Fibroblast of mammary gland (primary cell): ENCODE measurements around the gene GRHPR.

Source experiments
- DNase-seq: peaks from one replicate; pipeline ENCODE4 v3.0.0-alpha.2; 2010; ENCODE audit warnings: low read depth
- H3K4me3 ChIP-seq: 2 replicates; pipeline ENCODE4 v1.5.1; 2011; ENCODE audit warnings: low read depth, mild to moderate bottlenecking, low read length, moderate library complexity; ENCODE audit not compliant: control insufficient read depth
- TF ChIP-seq, protein P1 (sequence below): conservative IDR thresholded peaks from 2 replicates; pipeline ENCODE4 v1.5.1; 2011; ENCODE audit warnings: low read depth, low read length, inconsistent platforms; ENCODE audit not compliant: control insufficient read depth, insufficient read depth

GRHPR gene

GRCh38 chr9:37413311-37413710 lies 9.2 kb upstream of the GRHPR start:
- DNase-seq, result no peak
- H3K4me3 ChIP-seq, result no peak overlapping the region
- TF ChIP-seq, protein P1, sequence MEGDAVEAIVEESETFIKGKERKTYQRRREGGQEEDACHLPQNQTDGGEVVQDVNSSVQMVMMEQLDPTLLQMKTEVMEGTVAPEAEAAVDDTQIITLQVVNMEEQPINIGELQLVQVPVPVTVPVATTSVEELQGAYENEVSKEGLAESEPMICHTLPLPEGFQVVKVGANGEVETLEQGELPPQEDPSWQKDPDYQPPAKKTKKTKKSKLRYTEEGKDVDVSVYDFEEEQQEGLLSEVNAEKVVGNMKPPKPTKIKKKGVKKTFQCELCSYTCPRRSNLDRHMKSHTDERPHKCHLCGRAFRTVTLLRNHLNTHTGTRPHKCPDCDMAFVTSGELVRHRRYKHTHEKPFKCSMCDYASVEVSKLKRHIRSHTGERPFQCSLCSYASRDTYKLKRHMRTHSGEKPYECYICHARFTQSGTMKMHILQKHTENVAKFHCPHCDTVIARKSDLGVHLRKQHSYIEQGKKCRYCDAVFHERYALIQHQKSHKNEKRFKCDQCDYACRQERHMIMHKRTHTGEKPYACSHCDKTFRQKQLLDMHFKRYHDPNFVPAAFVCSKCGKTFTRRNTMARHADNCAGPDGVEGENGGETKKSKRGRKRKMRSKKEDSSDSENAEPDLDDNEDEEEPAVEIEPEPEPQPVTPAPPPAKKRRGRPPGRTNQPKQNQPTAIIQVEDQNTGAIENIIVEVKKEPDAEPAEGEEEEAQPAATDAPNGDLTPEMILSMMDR, result no peak

DNA sequence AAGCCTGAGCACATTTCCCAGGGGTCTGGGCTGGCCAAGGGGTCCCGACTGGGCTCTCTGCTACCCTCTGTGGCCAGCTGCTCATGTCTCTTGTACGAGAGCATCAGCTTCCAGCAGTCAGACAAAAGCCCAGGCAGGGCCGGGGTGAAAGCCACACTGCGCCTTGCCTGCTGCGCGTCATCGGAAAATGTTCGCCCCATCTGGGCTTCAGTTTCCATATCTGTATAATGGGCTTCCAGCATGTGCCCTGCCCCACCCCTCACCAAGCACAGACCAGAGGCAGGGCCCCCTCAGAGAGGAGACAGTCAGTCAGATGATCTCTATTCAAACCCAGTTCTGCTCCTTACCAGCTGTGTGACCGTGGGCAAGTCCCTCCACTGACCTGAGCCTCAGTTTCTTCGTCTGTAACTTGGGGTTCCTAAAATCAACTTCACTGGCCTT lies 8.0 kb upstream of the GRHPR start:
- DNase-seq, result no peak
- TF ChIP-seq, protein P1, result no peak
- H3K4me3 ChIP-seq, result no peak overlapping the region

DNA sequence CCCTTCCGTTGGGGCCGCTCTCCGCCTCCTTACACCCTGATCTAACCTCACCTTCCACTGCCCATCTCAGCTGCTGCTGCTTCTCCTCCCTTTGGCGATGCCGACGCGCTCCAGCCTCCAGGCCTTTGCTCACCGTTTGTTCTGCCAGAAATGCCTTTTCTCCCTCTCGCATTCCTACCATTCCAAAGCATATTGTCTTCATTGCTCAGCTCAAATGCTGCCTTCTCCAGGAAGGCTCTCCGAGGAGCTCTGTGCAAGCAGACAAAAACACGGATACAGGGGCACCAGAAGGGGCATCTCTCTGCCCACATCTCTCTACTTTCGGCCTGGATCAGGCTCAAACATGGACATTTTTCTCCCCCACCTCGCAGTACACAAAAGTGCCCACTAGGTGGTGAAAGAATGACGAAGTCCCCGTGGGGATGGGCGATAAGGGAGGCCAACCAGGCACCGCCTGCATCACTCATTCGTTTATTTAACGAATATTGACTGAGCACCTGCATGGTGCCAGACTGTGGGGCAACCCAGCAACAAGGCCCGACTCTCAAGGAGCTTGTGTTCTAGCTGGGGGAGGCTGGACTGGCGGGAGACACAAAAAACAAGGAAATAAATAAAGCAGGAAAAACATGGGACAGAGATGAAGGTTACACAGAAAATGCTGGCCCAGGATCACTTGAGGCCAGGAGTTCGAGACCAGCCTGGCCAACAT lies 7.3 kb upstream of the GRHPR start:
- DNase-seq, result peak; percentile 71
- TF ChIP-seq, protein P1, result peak; percentile 86
- H3K4me3 ChIP-seq, result no peak overlapping the region

- TF ChIP-seq, protein P1, result no peak
- no peak overlapping the region for H3K4me3 ChIP-seq
- DNase-seq, result no peak
Measured at GRCh38 chr9:37417252-37417803, 5.2 kb upstream of the GRHPR start.

DNA sequence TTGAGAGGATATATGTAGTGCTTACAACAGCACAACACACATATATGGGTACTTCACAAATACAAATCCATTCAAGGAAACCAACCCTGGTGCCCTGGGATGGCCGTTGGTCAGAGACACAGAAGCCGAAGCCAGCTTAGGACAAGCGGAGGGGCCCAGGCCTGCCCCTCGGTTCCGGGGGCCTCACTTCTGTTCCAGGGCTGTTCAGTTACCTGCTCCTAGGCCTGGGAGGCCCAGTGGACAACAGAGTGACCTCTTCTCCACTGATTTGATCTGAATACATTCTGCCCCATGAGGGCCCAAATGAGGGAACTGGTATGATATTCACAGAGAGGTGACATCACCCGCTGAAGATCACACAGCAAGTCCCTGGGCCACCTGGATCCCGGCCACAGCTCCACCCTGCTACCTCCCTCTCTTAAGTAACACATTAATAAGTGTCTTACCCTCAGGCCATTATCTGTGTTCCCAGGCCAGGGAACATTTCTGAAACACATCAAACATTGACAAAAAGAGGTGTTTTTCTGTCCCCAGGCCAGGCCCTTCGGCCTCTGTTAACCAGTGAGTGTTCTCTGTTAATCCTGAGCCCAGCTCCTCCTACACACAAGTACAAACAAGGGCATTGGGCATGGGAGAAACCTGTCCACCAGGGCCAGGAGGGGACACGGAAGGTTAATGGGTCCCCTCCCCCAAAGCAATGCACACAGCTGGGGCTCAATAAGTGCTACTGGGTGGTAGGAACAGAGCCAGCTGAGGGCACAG lies 4.5 kb upstream of the GRHPR start:
- DNase-seq, result no peak
- no peak overlapping the region for H3K4me3 ChIP-seq
- TF ChIP-seq, protein P1, result no peak

GRCh38 chr9:37419204-37419603 lies 3.3 kb upstream of the GRHPR start:
- H3K4me3 ChIP-seq, result no peak overlapping the region
- no peak for DNase-seq
- TF ChIP-seq, protein P1, result no peak
